HG02852 (cell line): ENCODE measurements around the gene SLC27A2.

Experiments used
- ATAC-seq: cut with Tn5 transposase; IDR thresholded peaks from one replicate; pipeline ENCODE4 v1.9.1; 2021; ENCODE audit warnings: mild to moderate bottlenecking, moderate library complexity; ENCODE audit not compliant: unreplicated experiment

The SLC27A2 gene

GRCh38 chr15:50190166-50190570, 8.2 kb downstream of the SLC27A2 start:
- ATAC-seq = no peak

- no peak for ATAC-seq
These were observed 8.7 kb downstream of the SLC27A2 start for GRCh38 chr15:50190723-50191122.

GRCh38 chr15:50192164-50192563, 10.2 kb downstream of the SLC27A2 start:
- ATAC-seq = no peak

GRCh38 chr15:50192926-50193620, 11.1 kb downstream of the SLC27A2 start:
- ATAC-seq = no peak

GRCh38 chr15:50202003-50202402, 20.0 kb downstream of the SLC27A2 start:
- ATAC-seq = no peak

GRCh38 chr15:50206020-50206419, 24.0 kb downstream of the SLC27A2 start:
- ATAC-seq = no peak

- no peak for ATAC-seq
These were observed 27.8 kb downstream of the SLC27A2 start for GRCh38 chr15:50209809-50210208.

- no peak for ATAC-seq
These were observed 28.6 kb downstream of the SLC27A2 start for GRCh38 chr15:50210462-50211157.

- no peak for ATAC-seq
These were observed 36.3 kb downstream of the SLC27A2 start for GRCh38 chr15:50218291-50218690.

- no peak for ATAC-seq
These were observed 36.7 kb downstream of the SLC27A2 start for GRCh38 chr15:50218691-50219090.

- ATAC-seq = no peak
These were observed 37.8 kb downstream of the SLC27A2 start for GRCh38 chr15:50219820-50220219.

GRCh38 chr15:50222181-50222580, 40.2 kb downstream of the SLC27A2 start:
- ATAC-seq = no peak

GRCh38 chr15:50224606-50225005, 42.6 kb downstream of the SLC27A2 start:
- no peak for ATAC-seq

- no peak for ATAC-seq
These were observed 43.1 kb downstream of the SLC27A2 start for GRCh38 chr15:50225057-50225456.

GRCh38 chr15:50225938-50226337, 43.9 kb downstream of the SLC27A2 start:
- no peak for ATAC-seq

GRCh38 chr15:50227076-50227475, 45.1 kb downstream of the SLC27A2 start:
- no peak for ATAC-seq

- no peak for ATAC-seq
These were observed 46.9 kb downstream of the SLC27A2 start for GRCh38 chr15:50228866-50229265.

GRCh38 chr15:50229336-50229735, 47.3 kb downstream of the SLC27A2 start:
- ATAC-seq = no peak

- ATAC-seq = no peak
These were observed 49.8 kb downstream of the SLC27A2 start for GRCh38 chr15:50231761-50232160.

- ATAC-seq = no peak
These were observed 50.8 kb downstream of the SLC27A2 start for GRCh38 chr15:50232791-50233190.

GRCh38 chr15:50233192-50233736, 51.3 kb downstream of the SLC27A2 start:
- ATAC-seq = no peak

- ATAC-seq = no peak
These were observed 52.8 kb downstream of the SLC27A2 start for GRCh38 chr15:50234764-50235163.
